Stimulated activated CD8-positive, alpha-beta memory T cell treated with anti-CD3 and anti-CD28 coated beads, Interleukin-7, amount 100 ng/mL, for 48 hours (primary cell): ENCODE measurements around the gene TNFAIP1.
"Not testable (repeated sequence)": the region's sequence is repeated elsewhere in the genome, so short reads cannot be mapped to it uniquely, and the experiment has no call there.

Source experiments
- DNase-seq, 2 donors: peaks; one replicate each; pipeline ENCODE4 v3.0.0-alpha.2; 2020; ENCODE audit warnings: low read depth in 1 of 2; ENCODE audit errors: extremely low read depth in 1 of 2

Gene TNFAIP1

GRCh38 chr17:28324781-28325180 is 10.8 kb upstream of the TNFAIP1 start:
- DNase-seq: no peak

GRCh38 chr17:28325211-28325610 is 10.3 kb upstream of the TNFAIP1 start:
- no peak for DNase-seq

- DNase-seq: no peak
Observed at GRCh38 chr17:28326114-28326513, 9.4 kb upstream of the TNFAIP1 start.

GRCh38 chr17:28327031-28327607 is 8.4 kb upstream of the TNFAIP1 start:
- peak in 1 of 2 donors; percentile 32 for DNase-seq

- DNase-seq: no peak
Observed at GRCh38 chr17:28327709-28328108, 7.9 kb upstream of the TNFAIP1 start.

- DNase-seq: no peak
Observed at GRCh38 chr17:28328325-28328724, 7.2 kb upstream of the TNFAIP1 start.

GRCh38 chr17:28330671-28331070 is 4.9 kb upstream of the TNFAIP1 start:
- no peak for DNase-seq

GRCh38 chr17:28331891-28332420 is 3.6 kb upstream of the TNFAIP1 start:
- no peak for DNase-seq

- DNase-seq: no peak
Observed at GRCh38 chr17:28333083-28333746, 2.3 kb upstream of the TNFAIP1 start.

GRCh38 chr17:28334171-28334570 is 1.4 kb upstream of the TNFAIP1 start:
- DNase-seq: no peak

GRCh38 chr17:28334666-28335200 is 828 bp upstream of the TNFAIP1 start:
- no peak for DNase-seq

- DNase-seq: no peak
Observed at GRCh38 chr17:28335959-28336871, 654 bp downstream of the TNFAIP1 start.

- no peak for DNase-seq
Observed at GRCh38 chr17:28338056-28338768, 2.7 kb downstream of the TNFAIP1 start.

GRCh38 chr17:28338769-28339212 is 3.2 kb downstream of the TNFAIP1 start:
- not testable (repeated sequence) for DNase-seq

- DNase-seq: no peak
Observed at GRCh38 chr17:28339431-28339830, 3.9 kb downstream of the TNFAIP1 start.

GRCh38 chr17:28340374-28340773 is 4.8 kb downstream of the TNFAIP1 start:
- no peak for DNase-seq

- no peak for DNase-seq
Observed at GRCh38 chr17:28341516-28341915, 6.0 kb downstream of the TNFAIP1 start.

GRCh38 chr17:28342313-28342712 is 6.8 kb downstream of the TNFAIP1 start:
- no peak for DNase-seq

GRCh38 chr17:28343491-28343932 is 8.0 kb downstream of the TNFAIP1 start:
- no peak for DNase-seq

- DNase-seq: no peak
Observed at GRCh38 chr17:28344011-28344410, 8.4 kb downstream of the TNFAIP1 start.
